Activated gamma-delta T cell (primary cell): Measurements from ENCODE around the gene LGR6.
A peak's percentile ranks its signal among the peaks of the same experiment; 100 is the strongest.
"Not testable (repeated sequence)": the region's sequence is repeated elsewhere in the genome, so short reads cannot be mapped to it uniquely, and the experiment has no call there.

Source experiments
- DNase-seq: peaks from one replicate; lab custom pipeline; 2025; lab: John Stamatoyannopoulos, UW

LGR6 gene

DNA sequence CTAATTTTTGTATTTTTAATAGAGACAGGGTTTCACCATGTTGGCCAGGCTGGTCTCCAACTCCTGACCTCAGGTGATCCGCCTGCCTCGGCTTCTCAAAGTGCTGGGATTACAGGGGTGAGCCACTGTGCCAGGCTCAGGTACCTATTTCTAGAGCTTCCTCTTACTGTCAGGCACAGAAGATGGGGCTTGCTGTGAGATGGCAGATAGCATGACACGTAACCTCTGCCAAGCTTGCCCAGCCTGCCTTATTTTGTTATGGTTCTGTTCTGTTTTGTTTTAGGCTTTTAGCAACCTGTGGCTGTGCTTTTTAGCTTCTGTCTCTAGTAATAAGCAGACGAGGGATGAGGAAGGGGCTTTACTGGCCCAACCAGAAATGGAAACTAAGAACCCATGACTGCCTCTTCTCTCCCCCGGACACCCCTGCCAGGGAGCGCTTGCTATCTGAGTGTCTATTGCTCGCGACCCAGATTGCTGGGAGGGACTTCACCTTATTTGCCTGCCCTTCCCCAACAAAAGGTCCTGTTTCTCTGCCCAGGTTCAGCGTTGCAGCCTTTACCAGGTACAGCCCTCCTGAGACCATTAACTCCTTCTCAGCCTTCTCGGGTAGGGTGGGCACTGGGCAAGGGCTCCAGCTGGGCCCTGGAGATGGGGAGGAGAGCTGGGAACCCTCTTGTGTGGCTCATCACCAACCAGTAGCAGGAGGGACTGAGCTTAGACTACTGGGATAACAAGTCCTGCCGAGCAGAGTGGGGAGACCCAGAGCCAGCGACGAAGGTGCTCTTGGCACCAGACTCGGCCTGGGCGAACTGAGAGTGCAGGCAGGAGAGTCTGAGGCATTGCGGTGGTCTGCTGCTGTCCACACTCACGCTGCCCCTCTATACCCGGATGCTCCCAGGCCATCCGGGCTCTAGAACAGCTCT lies 13.5 kb upstream of the LGR6 start:
- DNase-seq: no peak

DNA sequence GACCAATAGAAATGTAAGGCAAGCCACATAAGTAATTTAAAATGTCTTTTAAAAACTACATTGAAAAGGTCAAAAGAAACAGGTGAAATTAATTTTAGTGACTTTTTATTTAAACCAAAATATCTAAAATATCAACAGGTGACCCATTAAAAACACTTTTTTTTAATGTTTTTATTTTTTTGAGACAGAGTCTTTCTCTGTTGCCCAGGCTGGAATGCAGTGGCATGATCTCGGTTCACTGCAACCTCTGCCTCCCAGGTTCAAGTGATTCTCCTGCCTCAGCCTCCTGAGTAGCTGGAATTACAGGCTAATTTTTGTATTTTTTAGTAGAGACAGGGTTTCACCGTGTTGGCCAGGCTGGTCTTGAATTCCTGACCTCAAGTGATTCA lies 12.9 kb upstream of the LGR6 start:
- DNase-seq: not testable (repeated sequence)

DNA sequence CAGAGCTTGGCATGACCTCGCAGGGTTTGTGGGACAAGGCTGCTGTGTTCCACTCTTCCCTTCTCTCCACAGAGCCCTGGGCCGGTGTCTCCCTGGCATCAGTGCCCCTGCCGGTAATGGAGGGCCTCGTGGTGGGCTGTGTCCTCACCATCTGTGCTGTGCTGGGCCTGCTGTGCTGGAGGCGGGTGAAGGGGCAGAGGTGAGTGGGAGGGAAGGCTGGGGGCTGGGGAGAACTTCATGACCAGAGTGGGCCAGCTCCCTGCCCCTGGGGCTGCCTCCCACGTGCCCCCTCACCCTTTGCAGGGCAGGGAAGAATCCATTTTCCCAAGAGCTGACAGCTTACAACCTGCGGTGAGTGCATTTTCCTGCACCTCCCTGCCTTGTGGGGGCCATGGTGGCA lies 12.0 kb upstream of the LGR6 start:
- no peak for DNase-seq

DNA sequence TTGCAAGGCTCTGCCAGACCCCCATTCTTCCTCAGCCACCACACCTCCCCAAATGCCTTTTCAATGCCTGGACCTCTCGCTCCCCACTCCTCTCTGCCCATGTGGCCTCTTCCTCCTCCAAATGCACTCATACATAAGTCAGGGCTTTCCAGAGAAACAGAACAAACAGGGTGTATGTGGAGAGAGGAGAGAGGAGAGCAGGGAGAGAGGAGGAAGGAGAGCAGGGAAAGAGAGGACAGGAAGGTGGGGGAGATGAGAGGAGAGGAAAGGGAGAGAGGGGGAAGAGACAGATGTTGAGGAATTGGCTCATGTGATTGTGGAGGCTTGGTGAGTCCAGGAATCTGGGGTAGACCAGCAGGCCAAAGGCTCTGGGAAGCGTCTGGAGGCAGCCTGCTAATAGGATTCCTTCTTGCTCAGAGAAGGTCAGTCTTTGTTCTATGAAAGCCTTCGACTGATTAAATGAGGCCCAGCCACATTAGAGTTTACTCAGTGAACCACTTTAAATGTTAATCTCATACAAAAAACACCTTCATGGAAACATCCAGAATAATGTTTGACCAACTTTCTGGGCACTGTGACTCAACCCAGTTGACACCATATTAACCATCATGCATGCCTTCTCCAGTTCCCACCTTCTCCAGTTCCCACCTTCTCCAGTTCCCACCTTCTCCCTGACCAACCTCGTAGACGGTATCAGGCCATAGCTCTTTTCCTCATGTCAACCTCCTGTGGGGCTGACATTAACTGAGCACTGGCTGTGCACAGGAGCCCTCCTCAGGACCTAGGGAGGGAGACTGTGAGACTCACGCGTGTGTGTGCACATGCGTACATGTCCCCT lies 11.3 kb upstream of the LGR6 start:
- no peak for DNase-seq

DNA sequence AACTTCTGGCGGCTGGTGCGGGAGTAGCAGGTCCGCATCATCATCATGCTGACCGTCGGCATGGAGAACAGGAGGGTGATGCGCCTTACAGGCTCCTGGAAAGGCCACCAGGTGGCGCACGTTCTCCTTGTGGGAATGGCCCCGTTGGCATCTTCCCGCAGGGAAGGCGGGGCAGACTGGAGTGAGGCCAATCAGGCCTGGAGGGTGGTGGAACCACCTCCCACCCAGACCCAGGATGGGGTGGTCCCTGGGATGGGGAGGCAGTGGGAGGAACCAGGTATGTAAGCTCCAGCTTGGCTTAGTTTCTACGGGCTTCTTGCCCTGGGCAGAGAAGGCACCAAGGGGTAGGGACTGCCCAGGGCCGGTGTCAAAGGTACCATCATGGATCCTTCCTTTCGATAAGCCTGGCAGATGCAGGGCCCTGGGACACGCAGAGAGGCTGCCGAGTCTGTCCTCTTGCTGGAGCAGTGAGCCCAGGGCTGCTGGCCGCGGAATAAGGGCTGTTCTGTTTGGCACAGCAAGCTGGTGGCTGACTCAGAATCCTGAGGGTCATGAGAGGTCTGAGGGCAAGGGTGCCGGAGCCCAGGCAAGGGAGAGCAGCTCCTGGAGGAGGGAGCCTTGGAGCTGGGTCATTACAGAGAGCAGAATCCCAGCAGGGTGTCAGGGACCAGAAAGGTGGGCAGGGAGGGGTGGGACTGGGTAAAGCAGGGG lies 8.7 kb upstream of the LGR6 start:
- DNase-seq: no peak

DNA sequence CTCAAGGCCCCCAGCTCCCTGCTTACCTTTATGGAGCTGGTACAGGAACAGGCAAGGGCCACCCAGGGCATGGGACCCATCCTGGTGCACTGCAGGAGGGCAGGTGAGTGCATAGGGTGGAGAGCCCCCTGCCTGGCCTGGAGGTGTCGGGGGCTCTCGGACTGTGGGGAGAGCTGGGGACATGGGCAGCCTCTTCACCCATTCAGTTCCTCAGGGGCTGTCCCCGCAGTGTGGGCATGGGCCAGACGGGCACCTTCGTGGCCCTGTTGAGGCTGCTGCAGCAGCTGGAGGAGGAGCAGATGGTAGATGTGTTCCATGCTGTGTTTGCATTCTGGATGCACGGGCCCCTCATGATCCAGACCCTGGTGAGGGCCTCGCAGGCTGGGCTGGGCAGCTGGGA lies 7.3 kb upstream of the LGR6 start:
- DNase-seq: no peak

DNA sequence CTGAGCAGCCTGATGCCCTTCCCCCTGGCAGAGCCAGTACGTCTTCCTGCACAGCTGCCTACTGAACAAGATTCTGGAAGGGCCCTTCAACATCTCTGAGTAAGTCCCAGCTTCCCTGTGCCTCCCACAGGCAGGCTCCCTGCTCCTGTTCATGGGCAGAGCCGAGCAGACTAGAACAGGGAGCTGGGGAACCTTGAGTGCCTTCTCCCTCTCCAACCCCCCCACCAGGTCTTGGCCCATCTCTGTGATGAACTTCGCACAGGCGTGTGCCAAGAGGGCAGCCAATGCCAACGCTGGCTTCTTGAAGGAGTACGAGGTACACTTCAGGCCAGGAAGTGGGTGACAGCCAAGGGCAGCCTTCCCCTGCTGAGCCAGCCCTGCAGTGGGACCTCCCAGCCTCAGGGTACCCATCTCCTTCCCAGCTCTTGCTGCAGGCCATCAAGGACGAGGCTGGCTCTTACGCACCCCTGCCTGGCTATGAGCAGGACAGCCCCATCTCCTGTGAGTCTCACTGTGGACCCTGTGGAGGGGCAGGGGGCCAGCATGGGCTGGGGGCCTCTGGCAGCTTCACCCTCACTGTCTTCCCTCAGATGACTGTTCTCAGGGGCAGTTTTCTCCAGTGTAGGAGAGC lies 6.4 kb upstream of the LGR6 start:
- DNase-seq: no peak

DNA sequence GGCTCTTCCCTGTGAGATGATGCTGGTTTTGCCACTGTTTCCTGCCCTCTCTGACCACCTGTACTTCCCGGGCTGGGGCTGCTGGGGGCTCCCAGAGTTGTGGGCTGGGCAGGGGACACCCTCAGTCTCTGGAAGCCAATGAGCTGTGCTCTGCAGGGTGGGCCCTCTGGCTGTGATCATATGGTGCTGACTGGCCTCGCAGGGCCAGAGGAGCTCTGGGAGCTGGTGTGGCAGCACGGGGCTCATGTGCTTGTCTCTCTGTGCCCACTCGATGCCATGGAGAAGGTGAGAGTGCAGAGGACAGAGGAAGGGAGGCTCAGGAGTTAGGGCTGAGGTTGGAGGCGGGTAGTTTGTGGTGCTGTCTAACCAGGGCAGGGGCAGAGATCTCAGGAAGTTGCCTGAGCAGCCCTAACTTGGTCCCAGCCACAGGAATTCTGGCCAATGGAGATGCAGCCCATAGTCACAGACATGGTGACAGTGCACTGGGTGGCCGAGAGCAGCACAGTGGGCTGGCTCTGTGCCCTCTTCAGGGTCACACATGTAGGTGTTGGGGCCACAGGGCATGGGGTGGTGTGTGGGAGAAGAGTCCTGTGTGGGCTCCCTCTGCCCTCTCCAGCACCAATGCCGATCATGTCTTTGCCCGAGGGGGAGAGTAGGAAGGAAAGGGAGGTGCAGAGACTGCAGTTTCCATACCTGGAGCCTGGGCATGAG lies 5.7 kb upstream of the LGR6 start:
- no peak for DNase-seq

DNA sequence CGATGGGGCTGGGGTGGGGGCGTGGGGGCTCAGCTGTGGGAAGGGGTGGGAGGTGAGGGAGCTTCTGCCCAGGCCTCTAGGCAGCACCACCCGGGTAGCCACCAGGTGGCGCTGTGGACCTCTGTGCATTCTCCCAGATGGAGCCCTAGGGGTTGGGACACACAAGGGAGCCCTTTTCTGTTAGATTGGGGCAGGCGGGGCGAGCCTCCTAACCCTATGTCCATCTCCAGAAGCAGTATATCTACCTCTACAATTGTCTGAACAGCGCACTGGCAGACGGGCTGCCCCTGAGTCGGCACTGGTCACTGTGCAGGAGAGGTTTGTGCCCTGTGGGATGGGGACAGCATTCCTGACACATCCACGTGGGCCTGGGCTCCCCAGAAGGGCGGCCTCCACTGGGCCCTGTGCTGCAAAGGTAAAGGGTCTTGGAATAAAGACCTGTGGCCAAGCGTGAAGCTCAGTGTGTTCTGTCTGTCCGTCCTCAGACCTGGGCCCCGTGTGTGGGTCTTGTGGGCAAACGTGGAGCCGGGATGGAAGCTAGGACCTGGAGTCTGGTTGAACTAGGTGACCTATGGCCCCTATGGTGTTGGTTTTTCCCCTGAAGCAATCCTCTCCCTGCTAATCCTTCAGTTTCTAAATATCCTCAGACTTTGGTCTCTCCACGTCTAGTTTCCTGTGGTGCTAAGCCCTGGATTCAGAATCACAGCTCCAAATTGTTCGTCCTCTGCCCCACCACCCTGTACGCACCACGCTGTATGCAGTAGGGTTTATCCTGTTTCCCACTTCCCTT lies 4.4 kb upstream of the LGR6 start:
- DNase-seq: peak; percentile 42

DNA sequence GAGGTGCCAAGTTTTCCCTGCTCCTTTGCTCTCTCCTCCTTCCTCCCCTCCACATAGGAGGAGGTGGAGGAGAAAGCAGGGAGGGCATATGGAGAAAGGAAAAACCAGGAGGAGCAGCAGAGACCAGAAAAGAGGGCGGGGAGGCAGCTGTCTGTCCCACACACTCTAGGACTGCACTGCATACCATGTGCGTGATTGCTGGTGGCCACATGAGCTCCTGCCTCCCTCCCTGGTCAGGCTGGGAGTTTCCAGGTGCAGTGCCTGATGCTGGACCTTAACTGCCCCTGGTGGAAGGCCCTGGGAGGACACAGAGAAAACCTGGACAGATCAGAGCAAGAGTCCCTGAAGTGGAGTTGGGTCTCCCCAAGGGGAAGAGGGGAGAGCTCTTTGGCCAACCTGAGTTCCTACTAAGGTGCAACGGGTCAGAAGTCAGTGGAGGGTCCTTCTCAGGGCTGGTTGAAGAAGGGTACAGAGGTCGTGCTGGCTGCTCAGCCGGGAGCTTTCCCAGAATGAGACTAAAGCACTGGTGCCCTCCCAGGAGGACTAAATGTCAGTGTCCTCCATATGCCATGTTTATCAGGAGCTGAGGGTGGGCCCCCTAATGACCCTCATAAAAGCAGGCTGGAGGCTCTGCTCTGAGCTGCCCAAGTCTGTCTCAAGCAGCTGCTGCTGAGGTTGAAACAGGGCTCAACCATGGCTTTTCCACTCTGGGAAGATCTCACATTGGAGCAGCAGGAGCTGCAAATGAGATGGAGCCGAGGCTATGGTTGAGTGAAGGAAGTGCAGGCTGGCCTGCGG lies 3.5 kb upstream of the LGR6 start:
- DNase-seq: no peak

DNA sequence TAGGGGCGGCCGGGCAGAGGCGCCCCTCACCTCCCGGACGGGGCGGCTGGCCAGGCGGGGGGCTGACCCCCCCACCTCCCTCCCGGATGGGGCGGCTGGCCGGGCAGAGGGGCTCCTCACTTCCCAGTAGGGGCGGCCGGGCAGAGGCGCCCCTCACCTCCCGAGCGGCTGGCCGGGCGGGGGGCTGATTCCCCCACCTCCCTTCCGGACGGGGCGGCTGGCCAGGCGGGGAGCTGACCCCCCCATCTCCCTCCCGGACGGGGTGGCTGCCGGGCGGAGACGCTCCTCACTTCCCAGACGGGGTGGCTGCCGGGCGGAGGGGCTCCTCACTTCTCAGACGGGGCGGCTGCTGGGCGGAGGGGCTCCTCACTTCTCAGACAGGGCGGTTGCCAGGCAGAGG lies 2.2 kb upstream of the LGR6 start:
- not testable (repeated sequence) for DNase-seq

DNA sequence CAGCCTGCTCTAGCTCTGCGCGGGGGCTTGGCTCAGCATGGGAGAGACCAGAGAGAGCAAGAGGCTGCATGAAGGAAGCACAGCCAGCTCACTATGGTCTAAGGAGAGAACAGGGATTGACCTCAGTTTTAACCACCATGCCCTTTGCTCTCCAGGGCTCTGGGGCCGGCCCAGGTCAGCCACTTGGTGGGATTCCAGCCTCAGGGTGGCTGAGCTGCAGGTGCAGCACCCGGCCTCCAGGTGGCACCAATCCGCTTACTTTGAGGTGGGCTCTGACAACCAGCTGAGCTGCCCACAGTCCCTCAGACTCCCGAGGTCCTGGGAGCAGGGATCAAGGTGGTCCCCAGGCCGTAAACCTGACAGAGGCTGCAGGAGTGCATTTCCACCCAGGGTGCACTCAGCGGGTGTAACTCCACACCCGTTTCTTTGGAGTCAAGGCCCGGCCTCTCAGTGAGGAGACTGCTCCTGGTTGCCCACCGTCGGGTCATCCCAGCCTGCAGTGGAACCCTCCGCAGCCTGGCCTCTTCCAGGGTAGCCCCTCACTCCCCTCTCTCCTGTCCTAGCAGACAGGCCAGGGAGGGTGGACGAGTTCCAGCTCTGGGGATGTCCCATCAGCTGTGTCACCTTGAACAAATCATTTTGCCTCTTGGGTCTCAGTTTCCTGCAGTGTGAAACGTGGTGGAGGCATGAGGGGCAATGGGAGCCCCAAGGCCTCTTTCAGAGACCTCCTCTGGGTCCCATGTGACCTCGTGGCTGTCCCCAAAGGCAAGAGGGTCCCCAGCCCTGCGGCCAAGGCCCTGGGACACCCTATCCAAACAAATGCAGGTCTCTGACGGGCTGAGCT lies 607 bp upstream of the LGR6 start:
- DNase-seq: no peak

DNA sequence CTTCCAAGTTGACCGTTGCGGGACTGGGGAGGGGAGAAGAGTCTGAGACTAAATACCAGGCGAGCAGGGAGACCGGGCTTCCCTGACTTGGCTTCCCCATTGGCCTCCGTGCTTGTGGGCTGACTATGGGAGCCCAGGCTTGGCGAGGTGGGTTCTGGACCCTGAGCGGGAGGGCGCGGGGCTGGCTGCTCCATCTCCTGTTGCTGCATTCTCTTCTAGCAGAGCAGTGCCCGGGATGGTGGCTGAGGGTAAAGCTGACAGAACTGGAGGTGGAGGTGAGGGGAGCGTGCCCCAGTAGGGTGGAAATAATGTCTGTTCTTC lies 689 bp downstream of the LGR6 start:
- no peak for DNase-seq

DNA sequence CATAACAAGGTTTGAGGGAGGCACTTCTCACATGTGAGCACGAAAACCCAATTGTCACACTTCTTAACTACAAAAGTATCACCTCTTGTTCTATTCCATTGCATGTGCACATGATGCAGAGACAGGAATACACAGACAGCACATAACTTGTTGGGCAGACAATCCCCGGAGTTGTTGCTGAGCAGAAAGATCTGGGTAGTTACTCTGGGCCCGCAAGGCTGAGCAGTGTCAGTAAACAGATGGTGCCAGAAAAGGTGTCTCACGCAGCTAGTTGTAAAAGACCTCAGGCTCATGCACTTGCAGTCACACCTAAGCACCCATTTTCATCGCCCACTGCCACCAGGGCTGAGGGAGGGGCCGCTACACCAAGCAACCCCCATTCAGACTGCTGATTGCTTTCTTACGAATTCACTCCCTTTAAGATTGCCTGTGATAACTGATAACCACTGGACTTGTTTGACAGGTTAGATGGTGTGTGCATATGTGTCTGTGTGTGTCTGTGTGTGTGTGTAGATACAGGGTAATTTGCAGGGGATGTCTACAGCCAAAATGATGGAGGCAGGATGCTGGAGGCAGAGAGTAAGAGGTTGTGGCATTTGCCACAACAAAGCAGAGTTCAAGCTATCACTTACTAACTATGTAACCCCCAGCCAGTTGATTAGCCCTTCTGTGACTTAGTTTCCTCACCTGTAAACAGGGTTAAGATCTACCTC lies 4.2 kb downstream of the LGR6 start:
- DNase-seq: no peak

DNA sequence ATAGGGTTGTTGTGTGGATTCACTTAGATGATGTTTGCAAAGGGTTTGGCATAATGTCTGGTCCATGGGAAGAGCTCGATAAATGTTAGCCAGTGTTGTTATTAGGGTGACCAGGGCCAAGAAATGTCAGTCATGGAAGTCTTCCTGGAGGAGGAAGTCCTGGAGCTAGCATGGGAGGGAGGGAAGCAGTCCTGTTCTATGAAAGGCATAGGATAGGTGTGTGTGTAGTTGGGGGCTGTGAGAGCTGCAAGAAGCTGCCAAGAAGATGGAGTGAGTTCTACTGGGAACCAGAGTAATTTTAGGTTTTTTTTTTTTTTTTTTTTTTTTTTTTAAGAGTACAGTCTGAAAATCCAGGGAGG lies 4.7 kb downstream of the LGR6 start:
- DNase-seq: no peak

DNA sequence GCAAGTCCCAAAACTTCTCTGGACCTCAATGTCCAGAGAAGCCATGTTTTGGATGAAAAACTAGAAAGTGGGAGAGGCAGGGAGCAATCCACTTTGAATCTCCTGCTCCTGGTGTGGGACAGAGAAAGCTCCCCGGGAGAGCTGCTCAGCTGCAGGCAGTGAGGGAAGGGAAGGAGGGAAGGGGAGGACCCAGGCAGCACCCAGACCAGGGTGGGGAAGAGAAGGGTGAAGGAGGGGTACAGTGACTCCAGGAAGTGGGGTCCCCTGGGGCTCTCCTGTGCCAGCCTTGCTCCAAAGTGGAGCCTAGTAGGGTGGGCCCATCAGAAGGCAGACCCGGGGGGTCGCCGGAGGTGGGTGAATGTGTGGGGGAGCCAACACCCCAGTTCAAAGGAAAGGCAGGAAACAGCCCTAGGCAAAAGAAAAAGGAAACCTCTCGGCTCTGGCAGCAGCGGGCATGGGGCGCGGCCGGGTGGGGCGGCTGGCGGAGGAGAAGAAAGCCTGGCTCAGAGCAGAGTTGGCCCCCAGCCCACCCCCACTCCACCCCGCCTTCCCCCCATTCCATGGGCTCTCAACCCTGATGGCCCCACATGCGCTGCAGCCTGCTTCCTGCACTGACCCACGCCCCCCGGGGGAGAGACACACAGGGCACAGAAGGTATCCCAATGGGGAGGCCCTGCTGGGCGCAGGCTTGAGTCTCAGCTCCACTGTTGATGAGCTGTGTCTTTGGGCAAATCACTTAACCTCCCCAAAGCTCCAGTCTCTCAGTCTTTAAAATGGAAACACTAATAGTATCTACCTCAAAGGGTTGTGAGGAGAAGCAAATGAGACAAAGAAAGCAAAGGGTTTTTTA lies 5.7 kb downstream of the LGR6 start:
- no peak for DNase-seq

DNA sequence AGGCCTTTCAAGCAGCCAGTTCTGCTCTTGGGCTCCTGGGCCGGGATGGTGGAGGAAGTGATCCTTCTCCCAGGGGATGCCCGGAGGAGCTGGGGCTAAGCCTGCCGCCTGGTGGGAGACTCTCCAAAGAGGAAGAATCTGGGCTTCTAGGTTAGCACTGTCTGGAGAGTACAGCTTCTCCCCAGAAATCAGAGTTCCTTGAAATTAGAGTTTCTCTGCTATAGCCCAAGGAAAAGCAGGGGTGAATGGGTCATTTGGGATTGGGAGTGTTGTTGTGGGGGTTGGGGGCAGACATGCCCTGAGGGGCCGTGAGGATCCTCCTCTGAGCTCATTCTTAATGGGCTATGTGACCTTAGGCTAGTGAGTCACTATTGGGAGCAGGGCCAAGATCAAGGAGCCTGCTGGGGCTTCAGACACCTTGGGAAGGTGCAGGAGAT lies 6.5 kb downstream of the LGR6 start:
- no peak for DNase-seq
